HepG2 (cell line): Measurements from ENCODE around the gene NEIL1. TPM values are rescaled to one million over a fixed set of nuclear protein-coding genes. Genes with fewer than 3 reads are reported as not detected.
A peak's percentile ranks its signal among the peaks of the same experiment; 100 is the strongest.

Experiments
- ATAC-seq: fragments of 200-7000 bp; cut with Tn5 transposase; 3 replicates; pipeline ENCODE4 v1.9.1; 2020; ENCODE audit warnings: mild to moderate bottlenecking, moderate library complexity
- BruUV-seq: library from RNA; stranded (reverse); fragments of 400-500 nt; replicated peaks from 2 replicates; lab custom pipeline; 2021; lab: Mats Ljungman, UMichigan
- CTCF ChIA-PET: fragments of 300-600 bp; formaldehyde crosslinking; extraction: SDS; loops from one replicate; lab custom pipeline; 2021; ENCODE audit warnings: low total read pairs, inconsistent platforms, low intra/inter-chr PET ratio; lab: Yijun Ruan, JAX
- POLR2A ChIA-PET: fragments of 350-600 bp; sonication (Branson Sonifier 250); formaldehyde crosslinking; loops from one replicate; lab custom pipeline; 2020; ENCODE audit warnings: antibody characterized with exemption, inconsistent platforms; lab: Yijun Ruan, JAX
- DNase-seq: peaks from one replicate; pipeline ENCODE4 v3.0.0-alpha.2; 2015; ENCODE audit warnings: low spot score
- FAIRE-seq: peaks from 3 replicates; lab custom pipeline; 2011; peaks lifted over from hg19 to GRCh38; lab: Jason Lieb, UNC
- H2AFZ ChIP-seq: one replicate; pipeline ENCODE4 v1.6.1; 2011; ENCODE audit warnings: low read length, inconsistent platforms
- H3K27ac ChIP-seq: fragments of 300-600 bp; 3 replicates; pipeline ENCODE4 v1.8.0; 2011; ENCODE audit warnings: mixed run types, mild to moderate bottlenecking, mixed read lengths, low read length, inconsistent platforms; ENCODE audit not compliant: insufficient read depth; ENCODE audit errors: extremely low read length
- H3K27me3 ChIP-seq, 2 experiments: fragments of 200-600 bp in 1 of 2; 2 replicates in 1 of 2; 3 replicates in 1 of 2; pipeline versions ENCODE4 v1.6.0 to v1.8.0; 2011; ENCODE audit warnings: low read length in 2 of 2, mild to moderate bottlenecking in 2 of 2, moderate library complexity in 2 of 2, inconsistent platforms in 1 of 2; ENCODE audit not compliant: insufficient read depth in 2 of 2, control insufficient read depth in 1 of 2
- H3K36me3 ChIP-seq, 2 experiments: fragments of 200-600 bp in 1 of 2; replicated peaks in 1 of 2; 2 replicates in 1 of 2; 3 replicates in 1 of 2; pipeline versions ENCODE4 v1.5.1 to v1.8.0; 2011; ENCODE audit warnings: low read length in 2 of 2, inconsistent platforms in 1 of 2; ENCODE audit not compliant: insufficient read depth in 2 of 2, control insufficient read depth in 1 of 2
- H3K4me1 ChIP-seq: 2 replicates; pipeline ENCODE4 v1.5.1; 2012; ENCODE audit warnings: low read length, inconsistent platforms; ENCODE audit not compliant: insufficient read depth
- H3K4me2 ChIP-seq: 2 replicates; pipeline ENCODE4 v1.6.0; 2011; ENCODE audit warnings: low read depth, low read length, inconsistent platforms
- H3K4me3 ChIP-seq, 3 experiments: fragments of 200-600 bp in 1 of 3; sonication (generic), shearing (Covaris generic) in 1 of 3; replicated peaks in 1 of 3; 2 replicates each; pipeline ENCODE4 v1.5.1; 2011 to 2016; ENCODE audit warnings: low read length in 3 of 3, inconsistent platforms in 2 of 3, low read depth in 2 of 3, mild to moderate bottlenecking in 2 of 3, control low read depth in 1 of 3, mixed read lengths in 1 of 3; ENCODE audit not compliant: insufficient read depth in 1 of 3
- H3K79me2 ChIP-seq: one replicate; pipeline ENCODE4 v1.6.1; 2011; ENCODE audit warnings: low read length, inconsistent platforms; ENCODE audit not compliant: insufficient read depth
- H3K9ac ChIP-seq: 2 replicates; pipeline ENCODE4 v1.6.0; 2011; ENCODE audit warnings: mild to moderate bottlenecking, low read depth, low read length, inconsistent platforms; ENCODE audit not compliant: insufficient read depth
- H3K9me3 ChIP-seq: 2 replicates; pipeline ENCODE4 v1.5.1; 2012; ENCODE audit warnings: mild to moderate bottlenecking, low read length
- H4K20me1 ChIP-seq: 2 replicates; pipeline ENCODE4 v1.6.0; 2011; ENCODE audit warnings: inconsistent platforms, mild to moderate bottlenecking, low read length, moderate library complexity; ENCODE audit not compliant: insufficient read depth
- FOXM1 ChIP-seq: sonication (generic); formaldehyde crosslinking; IDR thresholded peaks from 2 replicates; pipeline ENCODE4 v1.5.0; 2020; ENCODE audit warnings: missing genetic modification reagents
- KDM6A ChIP-seq: IDR thresholded peaks from 2 replicates; pipeline ENCODE4 v1.6.1; 2016; ENCODE audit warnings: low read depth
- PHF20 ChIP-seq: sonication (generic); formaldehyde crosslinking; IDR thresholded peaks from 2 replicates; pipeline ENCODE4 v1.5.0; 2020; ENCODE audit warnings: mild to moderate bottlenecking, missing genetic modification reagents
- SMAD9 ChIP-seq: sonication (generic); formaldehyde crosslinking; IDR thresholded peaks from 2 replicates; pipeline ENCODE4 v1.5.1; 2020; ENCODE audit warnings: mild to moderate bottlenecking, missing genetic modification reagents
- ZNF225 ChIP-seq: sonication (generic); formaldehyde crosslinking; IDR thresholded peaks from 2 replicates; pipeline ENCODE4 v1.4.0; 2020; ENCODE audit warnings: mild to moderate bottlenecking, missing genetic modification reagents
- ZNF556 ChIP-seq: sonication (generic); formaldehyde crosslinking; IDR thresholded peaks from 2 replicates; pipeline ENCODE4 v1.4.0; 2020; ENCODE audit warnings: mild to moderate bottlenecking, missing genetic modification reagents, borderline replicate concordance
- WGBS: methylation state at CpG from one replicate; pipeline ENCODE4 v1.1.6; 2017; ENCODE audit warnings: low lambda C conversion rate; 5-methylcytosine and 5-hydroxymethylcytosine counted together
- in situ Hi-C: cut with HindIII; loops from 2 replicates; pipeline ENCODE4 v1.10.0; 2017; ENCODE audit warnings: low pct_unique_long_range_greater_than_20kb; ENCODE audit not compliant: extremely low pct_ligation_motif_present
- intact Hi-C: fragments of 100-400 bp; cut with micrococcal nuclease; formaldehyde crosslinking; loops from one replicate; pipeline ENCODE4 v1.10.0; 2022; ENCODE audit not compliant: unreplicated experiment
- polyA plus RNA-seq, 8 experiments: library from polyadenylated mRNA; depleted of rRNA in 3 of 8; stranded (reverse) in 7 of 8; unstranded in 1 of 8; fragments of >200 nt; fragmentation: Illumina TruSeq in 4 of 8; extraction: Trizol in 4 of 8; gene quantifications; 2 replicates each; pipeline versions ENCODE4 v1.2.1 to v1.2.3, GENCODE V29; 2011 to 2016; ENCODE audit warnings: low read depth in 4 of 8, missing spikeins in 1 of 8, mixed read lengths in 1 of 8; ENCODE audit not compliant: insufficient read depth in 1 of 8
- total RNA-seq, 5 experiments: library from RNA; depleted of rRNA; stranded (reverse); fragments of >200 nt; fragmentation: Illumina TruSeq; extraction: Trizol; gene quantifications; 2 replicates each; pipeline ENCODE4 v1.2.3, GENCODE V29; 2016; ENCODE audit warnings: low read depth in 1 of 5
- TF ChIP-seq, protein P1 (sequence below): sonication (generic); formaldehyde crosslinking; IDR thresholded peaks from 2 replicates; pipeline ENCODE4 v1.4.0; 2020; ENCODE audit warnings: missing genetic modification reagents
- TF ChIP-seq, protein P2 (sequence below): sonication (generic); formaldehyde crosslinking; IDR thresholded peaks from 2 replicates; pipeline ENCODE4 v1.4.0; 2020; ENCODE audit warnings: mild to moderate bottlenecking, missing genetic modification reagents
- TF ChIP-seq, protein P3 (sequence below): IDR thresholded peaks from 2 replicates; pipeline ENCODE4 v1.6.1; 2016; ENCODE audit warnings: low read depth, missing genetic modification reagents, missing compliant biosample characterization
- TF ChIP-seq, protein P4 (sequence below): sonication (generic); formaldehyde crosslinking; conservative IDR thresholded peaks from 2 replicates; pipeline ENCODE4 v1.5.0; 2020; ENCODE audit warnings: missing genetic modification reagents

Gene NEIL1
- total and polyA plus RNA-seq, 2 of the 13 experiments (the other 11 are each of a cell fraction or from before 2014, with no cell fraction given) = 10.4 to 15.5 TPM

DNA sequence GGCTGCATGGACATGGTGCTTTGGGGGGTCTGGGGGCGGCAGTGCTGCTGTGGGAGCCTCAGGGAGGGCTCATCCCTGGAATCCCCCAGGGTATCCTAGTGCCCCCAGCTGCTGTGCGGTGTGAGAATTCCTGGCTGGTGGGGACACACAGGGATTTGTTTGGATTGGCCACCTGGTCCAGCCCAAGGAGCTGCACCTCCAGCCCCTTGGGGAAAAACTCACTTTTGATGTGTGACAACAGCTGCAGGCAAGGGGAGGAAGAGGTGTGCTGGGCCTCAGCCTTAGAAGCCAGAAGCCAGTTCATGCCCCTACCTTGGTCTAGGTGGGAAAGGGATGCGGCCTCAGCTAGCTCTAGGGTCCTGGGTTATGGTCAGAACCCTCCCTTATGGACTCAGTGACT lies 19.3 kb upstream of the NEIL1 start (continued):
- TF ChIP-seq, protein P1, sequence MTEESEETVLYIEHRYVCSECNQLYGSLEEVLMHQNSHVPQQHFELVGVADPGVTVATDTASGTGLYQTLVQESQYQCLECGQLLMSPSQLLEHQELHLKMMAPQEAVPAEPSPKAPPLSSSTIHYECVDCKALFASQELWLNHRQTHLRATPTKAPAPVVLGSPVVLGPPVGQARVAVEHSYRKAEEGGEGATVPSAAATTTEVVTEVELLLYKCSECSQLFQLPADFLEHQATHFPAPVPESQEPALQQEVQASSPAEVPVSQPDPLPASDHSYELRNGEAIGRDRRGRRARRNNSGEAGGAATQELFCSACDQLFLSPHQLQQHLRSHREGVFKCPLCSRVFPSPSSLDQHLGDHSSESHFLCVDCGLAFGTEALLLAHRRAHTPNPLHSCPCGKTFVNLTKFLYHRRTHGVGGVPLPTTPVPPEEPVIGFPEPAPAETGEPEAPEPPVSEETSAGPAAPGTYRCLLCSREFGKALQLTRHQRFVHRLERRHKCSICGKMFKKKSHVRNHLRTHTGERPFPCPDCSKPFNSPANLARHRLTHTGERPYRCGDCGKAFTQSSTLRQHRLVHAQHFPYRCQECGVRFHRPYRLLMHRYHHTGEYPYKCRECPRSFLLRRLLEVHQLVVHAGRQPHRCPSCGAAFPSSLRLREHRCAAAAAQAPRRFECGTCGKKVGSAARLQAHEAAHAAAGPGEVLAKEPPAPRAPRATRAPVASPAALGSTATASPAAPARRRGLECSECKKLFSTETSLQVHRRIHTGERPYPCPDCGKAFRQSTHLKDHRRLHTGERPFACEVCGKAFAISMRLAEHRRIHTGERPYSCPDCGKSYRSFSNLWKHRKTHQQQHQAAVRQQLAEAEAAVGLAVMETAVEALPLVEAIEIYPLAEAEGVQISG (CRISPR knock-in tag) = no peak
- TF ChIP-seq FOXM1 (CRISPR knock-in tag) (no peak), PHF20 (CRISPR knock-in tag) (no peak), SMAD9 (CRISPR knock-in tag) (no peak), ZNF225 (CRISPR knock-in tag) (no peak)
- TF ChIP-seq, protein P2, sequence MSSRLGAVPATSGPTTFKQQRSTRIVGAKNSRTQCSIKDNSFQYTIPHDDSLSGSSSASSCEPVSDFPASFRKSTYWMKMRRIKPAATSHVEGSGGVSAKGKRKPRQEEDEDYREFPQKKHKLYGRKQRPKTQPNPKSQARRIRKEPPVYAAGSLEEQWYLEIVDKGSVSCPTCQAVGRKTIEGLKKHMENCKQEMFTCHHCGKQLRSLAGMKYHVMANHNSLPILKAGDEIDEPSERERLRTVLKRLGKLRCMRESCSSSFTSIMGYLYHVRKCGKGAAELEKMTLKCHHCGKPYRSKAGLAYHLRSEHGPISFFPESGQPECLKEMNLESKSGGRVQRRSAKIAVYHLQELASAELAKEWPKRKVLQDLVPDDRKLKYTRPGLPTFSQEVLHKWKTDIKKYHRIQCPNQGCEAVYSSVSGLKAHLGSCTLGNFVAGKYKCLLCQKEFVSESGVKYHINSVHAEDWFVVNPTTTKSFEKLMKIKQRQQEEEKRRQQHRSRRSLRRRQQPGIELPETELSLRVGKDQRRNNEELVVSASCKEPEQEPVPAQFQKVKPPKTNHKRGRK = no peak

DNA sequence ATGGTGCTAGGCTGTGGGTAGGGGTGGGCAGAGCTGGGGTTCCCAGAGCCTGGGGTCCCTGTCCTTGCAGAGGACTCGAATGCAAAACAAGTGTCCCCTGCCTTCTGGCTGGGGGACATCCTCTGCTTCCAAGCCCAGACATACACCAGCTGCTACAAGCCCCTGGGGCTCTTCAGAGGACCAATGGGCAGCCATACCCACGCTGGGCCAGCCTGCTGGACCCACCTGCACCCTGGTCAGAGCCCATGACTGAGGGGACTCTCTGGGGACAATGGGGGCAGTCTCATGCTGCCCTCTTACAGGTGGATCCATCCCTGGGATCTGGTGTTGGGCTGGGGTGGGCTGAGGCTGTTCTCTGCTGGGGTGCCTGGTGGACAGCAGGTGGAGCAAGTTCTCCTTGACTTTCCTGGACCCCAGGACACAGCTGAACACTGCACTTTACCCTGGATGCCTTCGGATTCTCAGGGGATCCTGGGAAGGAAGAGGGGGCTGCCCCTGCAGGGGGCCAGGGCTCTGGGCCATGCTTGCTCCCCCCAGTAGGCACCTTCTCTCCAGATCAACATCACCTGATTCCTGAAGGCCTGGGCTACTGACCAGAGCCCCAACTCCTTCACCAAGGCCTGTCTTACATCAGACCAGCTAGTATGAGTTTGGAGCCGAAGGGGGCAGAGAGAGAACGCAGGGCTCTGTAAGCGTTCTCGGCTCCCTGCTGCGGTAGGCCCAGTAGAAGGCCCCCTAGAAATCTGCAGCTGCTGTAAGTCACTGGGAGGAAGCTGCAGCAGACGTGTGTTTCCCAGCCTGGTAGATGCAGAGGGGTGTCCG lies 18.1 kb upstream of the NEIL1 start:
- ChIA-PET CTCF (no interaction called here), POLR2A (interaction anchor here (0.6 to 2.6 kb wide), 4 partner anchors 40 to 334 kb away, joined by 3 to 9 read pairs (median 4); partner anchors contain the start of genes IMP3, MAN2C1 and PPCDC)
- H2AFZ ChIP-seq = no peak overlapping the region
- no peaks in the 10 kb centered on the region for H3K9me3 ChIP-seq
- peak overlapping the region; percentile 44 for H3K4me2 ChIP-seq
- DNase-seq = no peak
- H3K4me3 ChIP-seq = peak overlapping the region in 1 of 3 experiments; percentile 27; a peak in 2 of 6 replicates
- intact Hi-C loops (no loop called here), in situ Hi-C loops (no loop called here)
- no peaks in the 10 kb centered on the region for H3K36me3 ChIP-seq
- peaks cover 16% of the 10 kb centered on the region for H3K4me1 ChIP-seq
- ATAC-seq = peak; percentile 79
- H3K27ac ChIP-seq = no peak overlapping the region
- no peaks in the 10 kb centered on the region for H4K20me1 ChIP-seq
- peak overlapping the region; percentile 30; the same call in 1 of the 2 replicates for H3K9ac ChIP-seq
- no peak for FAIRE-seq
- BruUV-seq = no TSS peak
- no peaks in the 10 kb centered on the region for H3K79me2 ChIP-seq
- WGBS = 10% methylated on average over 4 of the region's 10 CpGs
- peaks cover 0 to 4% of the 10 kb centered on the region in 2 experiments; a peak in 2 of 5 replicates for H3K27me3 ChIP-seq
- TF ChIP-seq, protein P3, sequence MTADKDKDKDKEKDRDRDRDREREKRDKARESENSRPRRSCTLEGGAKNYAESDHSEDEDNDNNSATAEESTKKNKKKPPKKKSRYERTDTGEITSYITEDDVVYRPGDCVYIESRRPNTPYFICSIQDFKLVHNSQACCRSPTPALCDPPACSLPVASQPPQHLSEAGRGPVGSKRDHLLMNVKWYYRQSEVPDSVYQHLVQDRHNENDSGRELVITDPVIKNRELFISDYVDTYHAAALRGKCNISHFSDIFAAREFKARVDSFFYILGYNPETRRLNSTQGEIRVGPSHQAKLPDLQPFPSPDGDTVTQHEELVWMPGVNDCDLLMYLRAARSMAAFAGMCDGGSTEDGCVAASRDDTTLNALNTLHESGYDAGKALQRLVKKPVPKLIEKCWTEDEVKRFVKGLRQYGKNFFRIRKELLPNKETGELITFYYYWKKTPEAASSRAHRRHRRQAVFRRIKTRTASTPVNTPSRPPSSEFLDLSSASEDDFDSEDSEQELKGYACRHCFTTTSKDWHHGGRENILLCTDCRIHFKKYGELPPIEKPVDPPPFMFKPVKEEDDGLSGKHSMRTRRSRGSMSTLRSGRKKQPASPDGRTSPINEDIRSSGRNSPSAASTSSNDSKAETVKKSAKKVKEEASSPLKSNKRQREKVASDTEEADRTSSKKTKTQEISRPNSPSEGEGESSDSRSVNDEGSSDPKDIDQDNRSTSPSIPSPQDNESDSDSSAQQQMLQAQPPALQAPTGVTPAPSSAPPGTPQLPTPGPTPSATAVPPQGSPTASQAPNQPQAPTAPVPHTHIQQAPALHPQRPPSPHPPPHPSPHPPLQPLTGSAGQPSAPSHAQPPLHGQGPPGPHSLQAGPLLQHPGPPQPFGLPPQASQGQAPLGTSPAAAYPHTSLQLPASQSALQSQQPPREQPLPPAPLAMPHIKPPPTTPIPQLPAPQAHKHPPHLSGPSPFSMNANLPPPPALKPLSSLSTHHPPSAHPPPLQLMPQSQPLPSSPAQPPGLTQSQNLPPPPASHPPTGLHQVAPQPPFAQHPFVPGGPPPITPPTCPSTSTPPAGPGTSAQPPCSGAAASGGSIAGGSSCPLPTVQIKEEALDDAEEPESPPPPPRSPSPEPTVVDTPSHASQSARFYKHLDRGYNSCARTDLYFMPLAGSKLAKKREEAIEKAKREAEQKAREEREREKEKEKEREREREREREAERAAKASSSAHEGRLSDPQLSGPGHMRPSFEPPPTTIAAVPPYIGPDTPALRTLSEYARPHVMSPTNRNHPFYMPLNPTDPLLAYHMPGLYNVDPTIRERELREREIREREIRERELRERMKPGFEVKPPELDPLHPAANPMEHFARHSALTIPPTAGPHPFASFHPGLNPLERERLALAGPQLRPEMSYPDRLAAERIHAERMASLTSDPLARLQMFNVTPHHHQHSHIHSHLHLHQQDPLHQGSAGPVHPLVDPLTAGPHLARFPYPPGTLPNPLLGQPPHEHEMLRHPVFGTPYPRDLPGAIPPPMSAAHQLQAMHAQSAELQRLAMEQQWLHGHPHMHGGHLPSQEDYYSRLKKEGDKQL (CRISPR knock-in tag) = no peak
- TF ChIP-seq ZNF556 (no peak), KDM6A (CRISPR knock-in tag) (no peak)
- TF ChIP-seq, protein P4, sequence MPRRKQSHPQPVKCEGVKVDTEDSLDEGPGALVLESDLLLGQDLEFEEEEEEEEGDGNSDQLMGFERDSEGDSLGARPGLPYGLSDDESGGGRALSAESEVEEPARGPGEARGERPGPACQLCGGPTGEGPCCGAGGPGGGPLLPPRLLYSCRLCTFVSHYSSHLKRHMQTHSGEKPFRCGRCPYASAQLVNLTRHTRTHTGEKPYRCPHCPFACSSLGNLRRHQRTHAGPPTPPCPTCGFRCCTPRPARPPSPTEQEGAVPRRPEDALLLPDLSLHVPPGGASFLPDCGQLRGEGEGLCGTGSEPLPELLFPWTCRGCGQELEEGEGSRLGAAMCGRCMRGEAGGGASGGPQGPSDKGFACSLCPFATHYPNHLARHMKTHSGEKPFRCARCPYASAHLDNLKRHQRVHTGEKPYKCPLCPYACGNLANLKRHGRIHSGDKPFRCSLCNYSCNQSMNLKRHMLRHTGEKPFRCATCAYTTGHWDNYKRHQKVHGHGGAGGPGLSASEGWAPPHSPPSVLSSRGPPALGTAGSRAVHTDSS (CRISPR knock-in tag) = no peak
